ENCODE data around the gene NTRK3. TPM values are rescaled to one million over a fixed set of nuclear protein-coding genes. Genes with fewer than 3 reads are reported as not detected.

NTRK3 gene
- total RNA-seq, 1 donor from 2014 or later = not detected

- no peak overlapping the region for H3K27ac Mint-ChIP-seq (ENCODE audit: unreplicated experiment)
- no peaks in the 10 kb centered on the region for H3K36me3 Mint-ChIP-seq (ENCODE audit: unreplicated experiment)
- no peak overlapping the region for H3K4me3 Mint-ChIP-seq (ENCODE audit: unreplicated experiment)
- no peak for DNase-seq (ENCODE audit: extremely low spot score, unreplicated experiment)
- no peaks in the 10 kb centered on the region for H3K4me1 Mint-ChIP-seq (ENCODE audit: unreplicated experiment)
- no peaks in the 10 kb centered on the region for H3K27me3 Mint-ChIP-seq (ENCODE audit: unreplicated experiment)
- peaks cover 27% of the 10 kb centered on the region for H3K9me3 Mint-ChIP-seq (ENCODE audit: unreplicated experiment)
- no peak for TF ChIP-seq CTCF (IDR thresholded peaks at IDR 0.05)
Observed at GRCh38 chr15:88178631-88179030, 77.9 kb downstream of the NTRK3 start.

GRCh38 chr15:88177451-88177850, 79.1 kb downstream of the NTRK3 start:
- TF ChIP-seq CTCF (IDR thresholded peaks at IDR 0.05) = no peak
- H3K27me3 Mint-ChIP-seq (ENCODE audit: unreplicated experiment) = no peaks in the 10 kb centered on the region
- H3K4me1 Mint-ChIP-seq (ENCODE audit: unreplicated experiment) = no peaks in the 10 kb centered on the region
- no peak overlapping the region for H3K27ac Mint-ChIP-seq (ENCODE audit: unreplicated experiment)
- H3K4me3 Mint-ChIP-seq (ENCODE audit: unreplicated experiment) = no peak overlapping the region
- no peak for DNase-seq (ENCODE audit: extremely low spot score, unreplicated experiment)
- H3K36me3 Mint-ChIP-seq (ENCODE audit: unreplicated experiment) = no peaks in the 10 kb centered on the region
- peaks cover 27% of the 10 kb centered on the region for H3K9me3 Mint-ChIP-seq (ENCODE audit: unreplicated experiment)

- H3K36me3 Mint-ChIP-seq (ENCODE audit: unreplicated experiment) = no peaks in the 10 kb centered on the region
- no peaks in the 10 kb centered on the region for H3K27me3 Mint-ChIP-seq (ENCODE audit: unreplicated experiment)
- TF ChIP-seq CTCF (IDR thresholded peaks at IDR 0.05) = no peak
- no peaks in the 10 kb centered on the region for H3K4me1 Mint-ChIP-seq (ENCODE audit: unreplicated experiment)
- no peak for DNase-seq (ENCODE audit: extremely low spot score, unreplicated experiment)
- peaks cover 17% of the 10 kb centered on the region for H3K9me3 Mint-ChIP-seq (ENCODE audit: unreplicated experiment)
- no peak overlapping the region for H3K27ac Mint-ChIP-seq (ENCODE audit: unreplicated experiment)
- no peak overlapping the region for H3K4me3 Mint-ChIP-seq (ENCODE audit: unreplicated experiment)
Observed at GRCh38 chr15:88174571-88174970, 82.0 kb downstream of the NTRK3 start.

- no peaks in the 10 kb centered on the region for H3K36me3 Mint-ChIP-seq (ENCODE audit: unreplicated experiment)
- TF ChIP-seq CTCF (IDR thresholded peaks at IDR 0.05) = no peak
- no peaks in the 10 kb centered on the region for H3K27me3 Mint-ChIP-seq (ENCODE audit: unreplicated experiment)
- no peak for DNase-seq (ENCODE audit: extremely low spot score, unreplicated experiment)
- no peak overlapping the region for H3K27ac Mint-ChIP-seq (ENCODE audit: unreplicated experiment)
- peaks cover 40% of the 10 kb centered on the region for H3K9me3 Mint-ChIP-seq (ENCODE audit: unreplicated experiment)
- no peak overlapping the region for H3K4me3 Mint-ChIP-seq (ENCODE audit: unreplicated experiment)
- no peaks in the 10 kb centered on the region for H3K4me1 Mint-ChIP-seq (ENCODE audit: unreplicated experiment)
Observed at GRCh38 chr15:88166082-88166993, 90.2 kb downstream of the NTRK3 start.

- Mint-ChIP-seq H3K27ac (ENCODE audit: unreplicated experiment) (no peak overlapping the region), H3K4me1 (ENCODE audit: unreplicated experiment) (no peaks in the 10 kb centered on the region), H3K9me3 (ENCODE audit: unreplicated experiment) (peaks cover 26% of the 10 kb centered on the region), H3K36me3 (ENCODE audit: unreplicated experiment) (no peaks in the 10 kb centered on the region), H3K4me3 (ENCODE audit: unreplicated experiment) (no peak overlapping the region), H3K27me3 (ENCODE audit: unreplicated experiment) (no peaks in the 10 kb centered on the region)
- no peak for DNase-seq (ENCODE audit: extremely low spot score, unreplicated experiment)
- no peak for TF ChIP-seq CTCF (IDR thresholded peaks at IDR 0.05)
Observed at GRCh38 chr15:88161636-88162035, 94.9 kb downstream of the NTRK3 start.

Data from osteocyte (in vitro differentiated cells).